Measurements from ENCODE around the gene DLAT. TPM values are rescaled to one million over a fixed set of nuclear protein-coding genes. Genes with fewer than 3 reads are reported as not detected.

DLAT gene
- total RNA-seq, result 10 to 100 TPM; 34.7 to 43.6 TPM

DNA sequence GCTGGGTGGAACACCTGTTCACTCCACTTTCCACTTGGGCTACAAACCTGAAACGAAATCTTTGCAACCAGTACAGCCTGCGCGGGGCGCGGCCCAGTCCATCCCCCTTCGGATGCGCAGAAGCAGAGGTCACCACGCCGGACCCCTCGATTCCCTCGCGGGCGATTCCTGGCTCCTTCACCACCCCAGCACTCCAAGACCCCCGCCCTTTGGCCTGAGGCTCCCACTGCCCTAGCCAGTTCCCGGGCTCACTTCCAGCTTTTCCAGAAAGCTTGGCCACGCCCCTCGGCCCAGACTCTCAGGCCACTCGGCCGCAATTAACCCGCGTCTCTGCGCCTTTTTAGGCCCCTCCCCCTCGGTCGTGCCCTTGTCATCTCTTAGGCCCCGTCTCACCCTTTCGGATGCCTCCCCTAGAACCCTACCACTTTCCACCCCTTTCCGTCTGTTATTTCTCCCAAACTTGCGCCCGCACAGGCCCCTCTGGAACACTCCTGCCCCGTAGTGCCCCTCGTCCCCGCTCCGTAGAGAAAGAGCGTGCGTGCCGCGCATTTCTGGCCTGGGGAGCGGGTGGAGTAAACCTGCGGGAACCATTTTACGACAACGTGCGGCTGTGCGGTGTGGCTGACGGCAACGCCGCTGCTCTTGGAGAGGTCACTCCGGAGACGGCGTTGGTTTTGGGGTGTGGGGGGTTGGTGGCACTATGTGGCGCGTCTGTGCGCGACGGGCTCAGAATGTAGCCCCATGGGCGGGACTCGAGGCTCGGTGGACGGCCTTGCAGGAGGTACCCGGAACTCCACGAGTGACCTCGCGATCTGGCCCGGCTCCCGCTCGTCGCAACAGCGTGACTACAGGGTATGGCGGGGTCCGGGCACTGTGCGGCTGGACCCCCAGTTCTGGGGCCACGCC is at the start of gene DLAT:
TSS of gene DLAT (plus strand) at position 636 of the 906 bp plus-strand sequence. CDS start at position 701, 65 bp downstream.
- Mint-ChIP-seq H3K4me3 (peak within 1 kb of the TSS; percentile 100), H3K4me1 (peaks cover 27% of the 10 kb centered on the region), H3K36me3 (peaks cover 27% of the 10 kb centered on the region), H3K27me3 (no peaks in the 10 kb centered on the region), H3K9me3 (ENCODE audit: low read depth) (no peaks in the 10 kb centered on the region), H3K27ac (peak within 1 kb of the TSS; percentile 100)
- CTCF ChIA-PET, result interaction anchor here (0.9 to 1.8 kb wide), 3 partner anchors 43 to 93 kb away, joined by 3 to 7 read pairs (median 3); partner anchors contain the start of genes SDHD and TIMM8B
- ATAC-seq (peak; percentile 88), DNase-seq (peak; percentile 93)

DNA sequence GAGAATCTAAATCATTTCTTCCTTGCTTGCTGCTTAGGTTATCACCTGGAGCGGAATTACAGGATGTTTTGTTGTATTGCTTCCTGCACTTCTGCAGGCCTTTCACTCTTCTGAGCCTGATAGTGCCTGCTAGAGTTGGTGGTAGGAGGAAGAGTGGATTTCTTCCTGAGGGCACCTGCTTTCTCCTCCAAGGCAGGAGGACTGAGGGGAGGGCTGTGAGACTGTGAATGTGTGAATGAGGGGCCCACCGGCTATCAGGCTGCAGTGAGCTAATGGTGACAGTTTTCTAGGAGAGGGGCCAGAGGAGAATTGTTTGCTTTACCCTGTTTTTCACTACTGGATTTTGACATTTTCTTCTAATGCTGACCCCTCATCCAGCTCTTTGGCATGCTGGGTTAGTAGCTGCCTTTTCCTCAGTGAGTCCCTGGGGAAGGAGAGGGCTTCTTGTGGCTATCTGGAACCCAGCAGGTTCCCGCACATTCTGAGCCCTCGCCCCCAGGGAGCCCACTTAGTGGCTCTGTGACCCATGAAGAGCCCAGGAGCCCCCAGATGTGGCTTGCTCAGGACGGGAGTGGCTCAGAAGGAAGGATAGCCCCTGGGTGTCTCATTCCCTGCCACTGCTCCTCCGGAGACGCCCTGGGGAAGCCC is 49.0 kb upstream of the DLAT start:
- CTCF ChIA-PET, result interaction anchor here (1.4 kb wide), 1 partner anchor 45 kb away, joined by 3 read pairs; no protein-coding TSS in a partner anchor
- Mint-ChIP-seq H3K4me1 (peaks cover 7% of the 10 kb centered on the region), H3K4me3 (peak overlapping the region; percentile 23), H3K9me3 (ENCODE audit: low read depth) (no peaks in the 10 kb centered on the region), H3K27me3 (peaks cover 11% of the 10 kb centered on the region), H3K36me3 (peaks cover 7% of the 10 kb centered on the region), H3K27ac (no peak overlapping the region)
- DNase-seq (no peak), ATAC-seq (no peak)

GRCh38 chr11:111976767-111977145 is 48.5 kb upstream of the DLAT start:
- Mint-ChIP-seq H3K36me3 (peaks cover 4% of the 10 kb centered on the region), H3K27ac (no peak overlapping the region), H3K4me1 (peaks cover 7% of the 10 kb centered on the region), H3K4me3 (peak overlapping the region; percentile 23), H3K9me3 (ENCODE audit: low read depth) (no peaks in the 10 kb centered on the region), H3K27me3 (peaks cover 11% of the 10 kb centered on the region)
- DNase-seq, result no peak
- CTCF ChIA-PET, result interaction anchor here (1.4 kb wide), 1 partner anchor 45 kb away, joined by 3 read pairs; no protein-coding TSS in a partner anchor
- no peak for ATAC-seq

DNA sequence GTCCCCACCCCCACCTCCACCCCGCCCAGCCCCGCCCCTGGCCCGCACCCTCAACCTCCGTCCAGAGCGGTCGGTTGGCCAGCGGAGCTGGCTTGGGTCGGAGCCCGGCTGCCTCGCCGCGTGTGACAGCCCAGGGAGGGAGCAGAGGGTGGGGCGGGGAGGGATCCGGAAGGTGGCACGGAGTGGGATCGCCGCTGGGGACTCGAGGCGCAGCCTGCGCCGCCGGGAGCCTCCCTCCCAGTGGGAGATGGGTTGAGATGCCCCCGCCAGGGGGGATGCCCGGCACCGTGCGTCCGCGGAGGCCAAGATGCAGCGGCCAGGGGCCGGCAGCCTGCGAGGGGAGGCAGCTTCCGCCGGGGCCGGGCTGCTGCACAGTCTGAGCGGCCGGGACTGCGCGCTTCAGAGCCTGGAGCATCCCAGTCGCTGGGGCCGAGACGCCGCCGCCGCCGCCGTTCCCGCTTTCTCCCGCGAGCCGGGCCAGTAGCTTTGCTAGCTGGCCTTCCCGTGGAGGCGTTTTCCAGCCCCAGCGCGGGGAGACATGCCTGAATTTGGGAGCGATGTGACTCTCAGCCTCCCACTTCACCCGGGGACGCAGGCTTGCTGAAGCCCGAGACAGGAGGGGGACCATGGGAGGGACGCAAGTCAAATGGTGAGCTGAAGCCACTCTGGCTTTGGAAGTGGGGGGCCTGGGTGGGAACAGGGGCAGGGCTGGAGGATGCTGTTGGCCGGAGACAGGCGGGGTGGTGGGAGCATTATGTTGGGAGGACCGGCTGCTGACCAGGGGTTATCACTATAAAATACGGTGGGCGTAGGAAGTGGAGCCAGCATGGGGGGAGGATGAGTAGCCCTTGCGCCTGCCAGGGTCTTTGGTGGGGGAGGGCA is 47.8 kb upstream of the DLAT start:
- ATAC-seq (peak; percentile 80), DNase-seq (no peak)
- Mint-ChIP-seq H3K9me3 (ENCODE audit: low read depth) (no peaks in the 10 kb centered on the region), H3K27ac (no peak overlapping the region), H3K4me1 (peaks cover 8% of the 10 kb centered on the region), H3K27me3 (peaks cover 11% of the 10 kb centered on the region), H3K4me3 (peak overlapping the region; percentile 53), H3K36me3 (peaks cover 5% of the 10 kb centered on the region)
- CTCF ChIA-PET, result interaction anchor here (1.0 to 1.4 kb wide), 3 partner anchors 44 to 46 kb away, joined by 3 read pairs; no protein-coding TSS in a partner anchor

GRCh38 chr11:111978028-111978771 is 47.0 kb upstream of the DLAT start:
- DNase-seq (no peak), ATAC-seq (no peak)
- CTCF ChIA-PET, result interaction anchor here (0.6 to 1.3 kb wide), 3 partner anchors 23 to 47 kb away, joined by 3 read pairs; no protein-coding TSS in a partner anchor
- Mint-ChIP-seq H3K9me3 (ENCODE audit: low read depth) (no peaks in the 10 kb centered on the region), H3K27me3 (peaks cover 11% of the 10 kb centered on the region), H3K27ac (no peak overlapping the region), H3K4me3 (peak overlapping the region; percentile 53), H3K36me3 (peaks cover 5% of the 10 kb centered on the region), H3K4me1 (peaks cover 8% of the 10 kb centered on the region)

GRCh38 chr11:111980062-111980461 is 45.1 kb upstream of the DLAT start:
- no peaks in the 10 kb centered on the region for H3K9me3 Mint-ChIP-seq (ENCODE audit: low read depth)
- ATAC-seq (no peak), DNase-seq (no peak)
- peaks cover 8% of the 10 kb centered on the region for H3K4me1 Mint-ChIP-seq
- no peak overlapping the region for H3K4me3 Mint-ChIP-seq
- CTCF ChIA-PET, result interaction anchor here (1.4 to 4.9 kb wide), 4 partner anchors 14 to 53 kb away, joined by 4 to 68 read pairs (median 39); partner anchors contain the start of gene DIXDC1
- peaks cover 11% of the 10 kb centered on the region for H3K27me3 Mint-ChIP-seq
- H3K27ac Mint-ChIP-seq, result no peak overlapping the region
- peaks cover 3% of the 10 kb centered on the region for H3K36me3 Mint-ChIP-seq

GRCh38 chr11:111981270-111981669 is 43.9 kb upstream of the DLAT start:
- Mint-ChIP-seq H3K4me1 (peaks cover 8% of the 10 kb centered on the region), H3K27me3 (peaks cover 11% of the 10 kb centered on the region), H3K9me3 (ENCODE audit: low read depth) (no peaks in the 10 kb centered on the region), H3K27ac (no peak overlapping the region), H3K36me3 (peaks cover 6% of the 10 kb centered on the region), H3K4me3 (no peak overlapping the region)
- DNase-seq, result no peak
- CTCF ChIA-PET, result interaction anchor here (0.6 to 4.9 kb wide), 18 partner anchors 9 to 110 kb away, joined by 3 to 68 read pairs (median 4); partner anchors contain the start of genes ALG9, CFAP68, DIXDC1 and DLAT
- ATAC-seq, result no peak

DNA sequence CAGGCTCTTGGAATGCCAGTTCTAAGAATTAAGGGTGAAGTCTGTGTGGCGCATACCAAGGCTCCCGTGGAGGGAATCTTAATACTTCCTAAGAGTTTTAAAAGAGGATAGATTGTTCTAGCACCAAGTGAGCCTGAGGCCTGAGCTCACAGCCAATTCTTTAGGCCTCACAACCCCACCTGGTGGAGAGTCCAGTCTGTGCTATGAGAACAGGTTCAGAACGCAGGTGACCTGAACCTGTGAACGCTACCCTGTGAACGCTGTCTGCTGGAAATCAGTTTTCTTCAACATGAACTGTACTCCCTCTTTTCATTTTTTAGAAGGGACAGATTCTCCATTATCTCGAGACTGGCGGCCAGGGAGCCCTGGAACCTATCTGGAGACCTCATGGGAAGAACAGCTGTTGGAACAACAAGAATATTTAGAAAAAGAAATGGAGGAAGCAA is 43.2 kb upstream of the DLAT start:
- H3K36me3 Mint-ChIP-seq, result peaks cover 6% of the 10 kb centered on the region
- ATAC-seq, result peak; percentile 77
- DNase-seq, result peak; percentile 70
- no peaks in the 10 kb centered on the region for H3K9me3 Mint-ChIP-seq (ENCODE audit: low read depth)
- H3K4me3 Mint-ChIP-seq, result no peak overlapping the region
- CTCF ChIA-PET, result interaction anchor here (0.6 to 4.9 kb wide), 19 partner anchors 9 to 111 kb away, joined by 3 to 68 read pairs (median 4); partner anchors contain the start of genes ALG9, CFAP68, DIXDC1 and DLAT
- H3K4me1 Mint-ChIP-seq, result peaks cover 8% of the 10 kb centered on the region
- H3K27me3 Mint-ChIP-seq, result peaks cover 7% of the 10 kb centered on the region
- H3K27ac Mint-ChIP-seq, result no peak overlapping the region

GRCh38 chr11:111982541-111983186 is 42.5 kb upstream of the DLAT start:
- Mint-ChIP-seq H3K4me3 (no peak overlapping the region), H3K27me3 (peaks cover 4% of the 10 kb centered on the region), H3K36me3 (peaks cover 6% of the 10 kb centered on the region), H3K9me3 (ENCODE audit: low read depth) (no peaks in the 10 kb centered on the region), H3K4me1 (peaks cover 5% of the 10 kb centered on the region), H3K27ac (no peak overlapping the region)
- ATAC-seq, result no peak
- no peak for DNase-seq
- CTCF ChIA-PET, result interaction anchor here (1.1 to 4.9 kb wide), 13 partner anchors 9 to 112 kb away, joined by 3 to 68 read pairs (median 6); partner anchors contain the start of genes ALG9, DIXDC1 and FDXACB1

GRCh38 chr11:111983187-111983986 is 41.8 kb upstream of the DLAT start:
- Mint-ChIP-seq H3K9me3 (ENCODE audit: low read depth) (no peaks in the 10 kb centered on the region), H3K27me3 (no peaks in the 10 kb centered on the region), H3K27ac (no peak overlapping the region), H3K36me3 (peaks cover 6% of the 10 kb centered on the region), H3K4me1 (peaks cover 1% of the 10 kb centered on the region), H3K4me3 (no peak overlapping the region)
- ATAC-seq (no peak), DNase-seq (no peak)
- CTCF ChIA-PET, result interaction anchor here (1.1 to 4.9 kb wide), 3 partner anchors 47 to 57 kb away, joined by 3 to 68 read pairs (median 66); partner anchors contain the start of gene DIXDC1

- CTCF ChIA-PET, result no interaction called here
- peaks cover 14% of the 10 kb centered on the region for H3K36me3 Mint-ChIP-seq
- H3K9me3 Mint-ChIP-seq (ENCODE audit: low read depth), result no peaks in the 10 kb centered on the region
- H3K27ac Mint-ChIP-seq, result no peak overlapping the region
- H3K27me3 Mint-ChIP-seq, result no peaks in the 10 kb centered on the region
- peaks cover 1% of the 10 kb centered on the region for H3K4me1 Mint-ChIP-seq
- ATAC-seq (no peak), DNase-seq (no peak)
- H3K4me3 Mint-ChIP-seq, result no peak overlapping the region
Observed at GRCh38 chr11:111986589-111986988, 38.6 kb upstream of the DLAT start.

Measured in activated CD8-positive, alpha-beta memory T cell treated with anti-CD3 and anti-CD28 coated beads, Interleukin-2, amount 10 ng/mL, durations not matched to agents 7 days and 5 days (primary cell).